ENCODE data around the gene USP4. TPM values are rescaled to one million over a fixed set of nuclear protein-coding genes. Genes with fewer than 3 reads are reported as not detected.
"Not testable (repeated sequence)": the region's sequence is repeated elsewhere in the genome, so short reads cannot be mapped to it uniquely, and the experiment has no call there.

USP4 gene
- total RNA-seq, 1 donor from 2014 or later, result 38.7 TPM

DNA sequence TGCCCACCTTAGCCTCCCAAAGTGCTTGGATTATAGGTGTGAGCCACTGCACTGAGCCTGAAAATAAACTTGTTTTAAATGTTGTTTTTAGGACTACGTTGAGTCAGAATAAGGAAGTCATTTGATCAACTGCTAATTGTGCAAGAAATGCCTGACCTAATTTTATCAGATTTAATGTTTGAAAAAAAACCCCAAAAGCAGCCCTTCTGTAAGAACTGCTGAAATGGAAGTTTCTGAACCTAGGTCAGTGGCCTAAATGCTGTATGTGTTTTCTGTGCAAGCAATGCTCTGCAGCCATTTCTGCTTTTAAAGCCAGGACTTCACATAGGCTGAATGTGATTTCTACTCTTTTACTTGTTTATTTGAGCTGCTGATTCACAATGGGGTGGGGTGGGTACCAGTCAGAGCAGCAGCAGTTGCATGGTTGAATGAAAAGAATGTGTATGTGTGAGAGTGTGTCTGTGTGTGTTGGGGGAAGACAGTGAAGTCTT is 11.7 kb upstream of the USP4 start:
- ATAC-seq, result peak; percentile 87

DNA sequence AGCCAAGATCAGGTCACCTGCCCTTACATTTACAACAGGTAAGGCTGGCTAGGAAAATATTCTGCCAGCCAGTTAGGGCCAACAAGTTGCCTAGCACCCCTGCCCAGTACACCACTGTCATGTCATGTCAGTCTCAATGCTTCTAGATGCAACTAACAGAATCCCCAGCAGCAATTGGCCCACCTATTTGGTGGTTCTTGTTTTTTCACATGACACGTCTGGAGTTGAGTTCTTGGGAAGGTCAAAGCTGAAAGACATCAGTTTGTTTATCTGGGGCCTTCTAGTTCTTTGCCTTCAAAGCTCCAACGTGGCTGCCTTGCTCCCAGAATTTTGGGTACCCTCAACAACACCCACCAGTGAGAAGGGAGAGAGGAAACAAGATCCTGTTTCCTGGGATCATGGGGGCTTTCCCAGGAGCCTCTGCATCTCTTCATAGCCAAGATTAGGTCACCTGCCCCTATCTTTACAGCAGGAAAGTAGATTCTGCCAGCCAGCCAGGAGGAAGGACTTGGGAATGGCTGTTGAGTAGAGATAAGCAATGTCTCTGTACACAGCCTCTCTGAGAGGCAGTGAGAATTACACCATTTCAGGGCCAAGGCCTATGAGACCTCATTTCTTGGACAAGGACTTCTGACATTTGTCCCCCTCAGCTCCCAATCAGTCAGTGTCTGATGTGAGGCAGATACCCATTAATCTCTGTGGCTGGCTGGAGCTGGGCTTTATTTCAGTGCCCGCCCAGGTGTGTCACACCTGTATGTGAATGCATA is 9.7 kb upstream of the USP4 start:
- no peak for ATAC-seq

DNA sequence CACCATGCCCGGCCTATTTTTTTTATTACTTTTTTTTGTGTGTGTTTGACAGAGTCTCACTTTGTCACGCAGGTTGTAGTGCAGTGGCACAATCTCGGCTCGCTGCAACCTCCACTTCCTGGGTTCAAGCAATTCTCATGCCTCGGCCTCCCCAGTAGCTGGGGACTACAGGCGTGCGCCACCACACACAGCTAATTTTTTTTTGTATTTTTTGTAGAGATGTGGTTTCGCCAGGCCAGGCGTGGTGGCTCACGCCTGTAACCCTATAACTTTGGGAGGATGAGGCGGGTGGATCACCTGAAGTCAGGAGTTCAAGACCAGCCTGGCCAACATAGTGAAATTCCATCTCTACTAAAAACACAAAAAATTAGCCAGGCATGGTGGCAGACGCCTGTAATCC is 8.5 kb upstream of the USP4 start:
- not testable (repeated sequence) for ATAC-seq

DNA sequence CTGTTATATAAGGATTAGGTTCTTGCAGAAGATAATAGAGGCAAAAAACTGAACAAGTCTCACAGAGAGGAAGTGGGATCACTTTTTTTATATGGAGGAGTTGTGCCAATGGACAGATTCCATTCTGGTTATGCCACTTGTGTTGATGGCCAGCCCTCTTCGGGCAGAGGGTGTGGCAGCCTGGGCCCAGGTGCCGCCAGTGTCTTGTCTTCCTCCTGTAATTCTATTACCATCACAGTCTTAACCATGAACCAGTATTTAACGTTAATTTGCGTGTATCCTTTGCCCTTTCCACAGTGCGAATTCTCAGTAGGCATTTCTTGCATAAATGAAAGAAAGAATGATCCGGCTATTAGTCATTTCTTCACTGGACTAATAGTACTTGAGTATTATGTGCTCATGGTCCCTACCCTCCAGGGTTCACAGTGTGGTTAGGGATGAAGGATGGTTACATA is 7.0 kb upstream of the USP4 start:
- peak; percentile 51 for ATAC-seq

DNA sequence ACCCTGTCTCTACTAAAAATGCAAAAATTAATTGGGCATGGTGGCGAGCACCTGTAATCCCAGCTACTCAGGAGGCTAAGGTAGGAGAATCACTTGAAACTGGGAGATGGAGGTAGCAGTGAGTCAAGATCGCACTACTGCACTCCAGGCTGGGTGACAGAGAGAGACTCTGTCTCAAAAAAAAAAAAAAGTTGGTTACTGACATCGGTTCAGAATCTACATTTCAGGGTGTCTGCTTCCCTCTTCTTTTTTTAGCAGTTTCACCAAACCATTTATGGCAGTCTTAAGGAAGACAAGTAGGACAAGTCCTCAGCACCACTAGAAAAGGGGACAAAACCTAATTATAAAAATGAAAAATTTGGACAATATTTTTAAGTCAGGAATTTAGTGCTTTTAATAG is 3.3 kb upstream of the USP4 start:
- no peak for ATAC-seq

DNA sequence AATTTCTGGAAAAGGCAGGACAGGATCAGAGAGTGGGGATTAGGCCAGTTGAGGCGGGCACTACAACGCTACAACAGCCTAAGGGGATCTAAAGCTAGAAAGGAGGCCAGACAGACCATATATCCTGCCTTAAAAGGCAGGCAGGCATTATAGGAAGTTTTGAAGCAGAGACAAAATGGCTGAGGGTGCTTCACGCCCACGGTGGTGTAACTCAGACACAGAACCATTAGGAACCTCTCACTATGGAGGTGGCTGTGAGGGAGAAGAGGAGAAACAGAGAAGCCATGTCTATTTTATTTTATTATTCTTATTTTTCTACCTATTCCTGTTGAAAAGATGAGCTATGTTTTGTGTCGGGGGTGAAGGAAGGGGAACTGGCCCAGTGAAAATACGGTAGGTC is 2.1 kb upstream of the USP4 start:
- no peak for ATAC-seq

DNA sequence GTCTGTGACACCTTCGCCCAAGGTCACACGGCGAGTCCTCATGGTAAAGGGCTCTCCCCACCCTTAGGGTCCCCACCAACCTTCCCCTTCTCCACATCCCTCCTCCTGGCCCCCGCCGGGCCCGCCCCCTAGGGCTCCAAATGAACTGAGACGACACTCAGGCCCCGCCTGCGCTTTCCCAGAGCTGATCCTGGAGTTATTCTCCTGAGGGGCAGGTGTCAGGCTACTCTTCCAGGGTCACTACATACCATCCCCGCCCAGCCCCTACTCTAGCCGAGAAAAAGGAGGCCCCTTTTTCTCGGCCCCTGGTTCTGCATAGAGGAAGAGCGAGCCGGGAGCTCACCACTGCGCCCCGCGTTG is 292 bp downstream of the USP4 start:
- peak; percentile 30 for ATAC-seq

DNA sequence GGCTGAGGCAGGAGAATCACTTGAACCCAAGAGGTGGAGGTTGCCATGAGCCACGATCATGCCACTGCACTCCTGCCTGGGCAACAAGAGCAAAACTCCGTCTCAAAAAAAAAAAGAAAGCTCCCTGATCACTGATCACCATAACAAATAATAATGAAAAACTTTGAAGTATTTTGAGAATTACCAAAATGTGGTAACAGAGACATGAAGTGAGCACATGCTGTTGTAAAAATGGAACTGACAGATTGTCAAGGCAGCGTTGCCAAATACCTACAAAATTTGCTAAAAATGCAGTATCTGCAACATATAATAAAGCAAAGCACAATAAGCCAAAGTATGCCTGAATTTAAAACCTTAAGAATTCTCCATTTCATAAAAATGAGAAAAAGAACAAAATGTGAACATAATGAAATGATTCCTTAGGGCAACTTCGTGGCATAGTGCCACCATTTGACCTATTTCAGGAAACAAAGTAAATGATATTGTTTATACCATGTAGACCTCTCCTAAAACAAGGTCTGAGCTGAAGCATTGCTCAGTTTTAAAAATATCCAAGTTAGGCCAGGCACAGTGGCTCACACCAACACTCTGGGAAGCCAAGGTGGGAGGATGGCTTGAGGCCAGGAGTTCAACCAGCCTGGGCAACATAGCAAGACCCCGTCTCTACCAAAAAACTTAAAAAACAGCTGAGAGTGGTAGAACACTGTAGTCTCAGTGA is 5.8 kb downstream of the USP4 start:
- ATAC-seq, result no peak

DNA sequence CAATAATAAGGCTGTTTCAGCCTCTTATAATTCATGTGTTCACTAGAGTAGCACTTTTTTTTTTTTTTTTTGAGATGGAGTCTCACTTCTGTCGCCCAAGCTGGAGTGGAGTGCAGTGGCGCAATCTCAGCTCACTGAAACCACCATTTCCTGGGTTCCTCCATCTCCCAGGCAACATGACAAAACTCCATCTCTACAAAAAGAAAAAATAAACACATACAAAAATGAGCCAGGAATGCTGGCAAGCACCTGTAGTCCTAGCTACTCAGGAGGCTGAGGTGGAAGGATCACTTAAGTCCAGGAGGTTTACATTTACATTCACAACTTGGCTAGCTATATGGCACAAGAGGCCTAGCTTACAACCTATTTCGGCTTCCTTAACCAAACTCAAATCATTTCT is 6.8 kb downstream of the USP4 start:
- no peak for ATAC-seq

DNA sequence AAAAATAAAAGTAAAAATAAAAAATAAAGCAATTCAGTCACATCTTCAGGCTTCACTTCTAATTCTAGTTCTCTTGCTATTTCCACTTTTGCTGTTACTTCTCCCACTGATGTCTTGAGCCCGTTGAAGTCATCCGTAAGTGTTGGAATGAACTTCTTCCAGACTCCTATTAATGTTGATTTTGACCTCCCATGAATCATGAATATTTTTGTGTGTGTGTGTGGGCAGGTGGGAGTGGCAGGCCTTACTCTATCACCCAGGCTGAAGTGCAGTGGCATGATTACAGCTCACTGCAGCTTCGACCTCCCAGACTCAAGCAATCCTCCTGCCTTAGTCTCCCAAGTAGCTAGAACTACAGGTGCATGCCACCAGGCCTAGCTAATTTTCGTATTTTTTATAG is 10.7 kb downstream of the USP4 start:
- ATAC-seq, result no peak

DNA sequence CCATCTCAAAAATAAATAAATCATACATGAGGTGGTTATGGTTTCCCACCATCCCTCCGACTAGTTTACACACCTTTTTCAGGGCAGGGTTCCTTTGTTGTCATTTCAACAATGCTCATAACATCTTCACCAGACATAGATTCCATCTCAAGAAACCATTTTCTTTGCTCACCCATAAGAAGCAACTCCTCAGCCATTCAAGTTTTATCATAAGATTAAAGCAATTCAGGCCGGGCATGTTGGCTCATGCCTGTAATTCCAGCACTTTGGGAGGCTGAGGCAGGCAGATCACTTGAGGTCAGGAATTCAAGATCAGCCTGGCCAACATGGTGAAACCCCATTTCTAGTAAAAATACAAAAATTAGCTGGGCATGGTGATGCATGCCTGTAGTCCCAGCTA is 11.5 kb downstream of the USP4 start:
- not testable (repeated sequence) for ATAC-seq

DNA sequence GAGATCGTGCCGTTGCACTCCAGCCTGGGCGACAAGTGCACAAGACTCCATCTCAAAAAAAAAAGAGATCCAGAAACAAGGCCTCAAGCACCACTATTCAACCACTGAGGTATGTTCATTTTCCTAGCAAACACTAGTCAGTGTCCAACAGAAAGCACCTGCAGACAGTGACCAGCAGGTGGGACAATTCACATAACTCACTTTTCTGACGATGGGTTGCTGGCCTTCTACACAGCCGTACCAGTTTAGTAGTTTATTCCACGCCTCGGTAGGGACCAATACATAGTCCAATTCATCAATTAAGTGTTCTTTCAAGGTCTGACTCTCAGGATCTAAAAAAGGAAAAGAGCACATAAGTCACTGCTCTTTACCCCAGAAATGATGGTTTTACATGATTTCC is 12.4 kb downstream of the USP4 start:
- ATAC-seq, result peak; percentile 26

DNA sequence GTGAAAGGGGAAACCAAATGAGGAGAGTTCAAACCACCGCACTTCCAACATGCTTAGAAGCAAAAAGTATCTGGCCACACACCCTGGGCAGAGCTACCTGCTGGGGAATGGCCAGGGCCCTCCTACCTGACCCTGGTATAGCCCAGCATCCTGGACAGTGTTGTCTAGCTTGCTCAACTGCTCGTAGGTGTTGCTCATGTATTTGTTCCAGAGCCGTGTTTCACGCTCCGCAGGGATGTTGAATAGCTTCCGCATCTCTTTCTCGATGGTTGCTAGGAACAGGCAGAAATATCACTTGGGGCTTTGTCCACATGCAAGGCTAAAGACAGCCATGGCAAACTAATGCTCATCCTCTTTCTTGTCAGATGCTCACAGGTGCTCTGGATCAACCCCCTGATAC is 15.1 kb downstream of the USP4 start:
- ATAC-seq, result peak; percentile 25

DNA sequence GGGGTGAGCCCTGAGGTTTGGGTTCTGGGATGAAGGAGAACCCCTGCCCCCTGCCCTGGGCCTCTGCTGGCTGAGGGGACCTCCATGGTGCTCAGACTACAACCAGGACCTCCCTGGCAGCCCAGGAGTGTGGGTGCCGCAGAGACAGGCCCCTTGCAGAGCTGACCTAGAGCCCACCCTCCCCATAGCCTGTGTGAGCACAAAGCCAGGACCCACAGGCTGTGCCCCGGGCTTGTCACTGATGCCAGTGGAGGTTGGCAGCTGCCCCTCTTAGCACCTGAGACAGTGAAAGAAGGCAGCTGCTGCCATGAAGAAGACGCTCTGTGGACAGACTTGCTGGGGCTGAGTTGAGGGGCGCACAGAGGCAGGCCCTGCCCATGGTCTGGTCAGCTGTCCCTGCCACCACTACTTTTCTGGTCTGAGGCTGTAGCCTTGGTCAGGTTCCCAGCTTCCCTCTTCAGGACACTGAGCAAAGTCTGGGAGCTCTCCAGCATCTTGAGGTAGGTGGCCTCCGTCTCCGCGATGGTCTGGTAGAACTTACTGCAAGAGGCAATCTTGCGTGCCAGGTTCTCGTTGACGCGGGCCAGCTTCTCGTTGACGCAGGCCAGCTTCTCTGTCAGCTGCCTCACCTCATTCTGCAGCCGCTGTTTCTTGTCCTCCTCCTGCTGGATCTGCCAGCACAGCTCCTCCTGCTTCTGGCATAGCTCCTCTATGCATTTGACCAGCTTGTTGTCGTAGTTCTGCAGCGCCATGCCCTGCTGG is 23.0 kb downstream of the USP4 start:
- peak; percentile 28 for ATAC-seq

DNA sequence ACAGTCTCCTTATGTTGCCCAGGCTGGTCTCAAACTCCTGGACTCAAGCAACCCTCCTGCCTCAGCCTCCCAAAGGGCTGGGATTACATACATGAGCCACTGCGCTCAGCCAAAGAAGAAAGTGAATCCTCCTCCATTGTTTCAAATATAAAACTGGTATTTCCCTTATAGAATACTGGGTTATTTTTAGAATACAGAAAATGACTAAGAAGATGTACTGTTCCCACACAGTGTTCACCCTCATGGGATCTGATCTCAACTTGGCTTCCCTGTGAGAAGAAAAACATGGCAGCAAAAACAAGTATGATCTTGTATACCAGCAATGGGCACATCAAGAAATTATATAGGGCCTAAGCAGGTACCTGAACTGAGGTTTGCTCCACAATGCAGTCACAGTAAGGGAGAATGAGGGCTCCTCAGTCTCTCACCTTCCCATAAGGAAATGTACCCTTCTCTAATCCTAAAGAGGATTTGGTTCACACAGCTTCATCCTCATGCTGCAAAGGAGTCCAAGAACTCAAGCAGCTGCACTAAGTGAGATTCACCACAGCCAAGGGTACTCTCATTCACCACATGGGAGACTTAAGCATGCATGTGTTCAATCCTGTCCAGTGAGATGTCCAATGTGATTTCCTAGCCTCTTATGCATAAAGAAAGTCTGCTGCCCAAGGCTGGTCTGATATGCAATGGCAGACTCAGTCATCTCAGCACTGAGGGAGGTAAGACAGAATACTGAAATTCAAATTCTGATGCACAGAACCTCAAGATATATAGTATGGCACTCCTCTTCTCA is 25.8 kb downstream of the USP4 start:
- peak; percentile 49 for ATAC-seq

DNA sequence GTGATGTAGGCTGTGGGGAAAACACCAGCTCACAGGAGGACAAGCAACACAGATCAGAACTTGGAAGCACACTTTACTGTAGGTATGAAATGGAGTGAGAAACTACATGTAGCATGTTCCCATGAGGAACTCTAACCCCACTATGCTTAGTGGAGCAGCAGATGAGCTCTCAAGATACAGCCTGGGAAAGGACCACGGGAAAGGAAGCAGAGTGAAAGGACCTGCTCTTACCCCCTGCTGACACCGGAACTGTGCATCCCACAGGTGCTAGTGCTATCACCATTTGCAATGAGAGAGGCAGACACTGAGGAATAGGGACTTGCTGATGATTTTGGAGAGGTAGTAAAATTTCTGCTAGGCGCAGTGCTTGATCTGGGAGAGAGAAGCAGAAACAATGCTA is 28.6 kb downstream of the USP4 start:
- ATAC-seq, result peak; percentile 17

DNA sequence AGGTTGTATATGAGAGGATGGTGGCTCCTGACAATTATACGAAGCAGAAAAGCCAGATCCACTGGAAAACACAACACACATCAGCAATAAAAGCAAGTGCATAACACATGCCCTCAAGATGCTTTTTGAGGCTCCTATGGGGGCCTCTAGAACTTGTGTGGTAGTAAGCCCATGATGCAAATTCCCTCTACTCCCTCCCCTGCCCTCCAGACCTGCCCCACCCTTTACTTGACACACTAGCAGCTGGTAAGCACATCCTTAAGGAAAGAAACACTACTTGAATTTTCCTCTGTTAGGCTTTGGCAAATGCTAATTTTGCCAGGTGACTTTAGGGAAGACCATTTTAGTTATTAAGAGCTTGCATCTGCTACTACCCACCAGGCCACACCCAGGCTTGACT is 29.2 kb downstream of the USP4 start:
- ATAC-seq, result no peak

DNA sequence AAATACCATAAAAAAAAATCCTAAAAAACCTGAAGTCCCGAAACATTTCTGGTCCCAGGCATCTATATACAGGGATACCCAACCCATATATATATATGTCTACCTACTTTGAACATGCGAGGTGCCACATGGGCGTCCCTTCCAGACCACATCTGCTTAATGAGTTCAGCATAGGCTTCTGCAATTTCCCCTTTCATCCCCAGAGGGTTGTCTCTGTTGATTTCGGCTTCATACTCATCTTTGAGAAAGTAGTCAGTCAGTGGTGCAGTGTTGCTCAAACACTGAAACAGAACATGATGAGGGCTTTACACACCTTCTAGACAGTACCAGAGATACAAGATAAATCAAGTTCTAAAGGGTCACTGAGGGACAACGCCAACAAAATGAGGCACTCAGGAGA is 34.2 kb downstream of the USP4 start:
- no peak for ATAC-seq

DNA sequence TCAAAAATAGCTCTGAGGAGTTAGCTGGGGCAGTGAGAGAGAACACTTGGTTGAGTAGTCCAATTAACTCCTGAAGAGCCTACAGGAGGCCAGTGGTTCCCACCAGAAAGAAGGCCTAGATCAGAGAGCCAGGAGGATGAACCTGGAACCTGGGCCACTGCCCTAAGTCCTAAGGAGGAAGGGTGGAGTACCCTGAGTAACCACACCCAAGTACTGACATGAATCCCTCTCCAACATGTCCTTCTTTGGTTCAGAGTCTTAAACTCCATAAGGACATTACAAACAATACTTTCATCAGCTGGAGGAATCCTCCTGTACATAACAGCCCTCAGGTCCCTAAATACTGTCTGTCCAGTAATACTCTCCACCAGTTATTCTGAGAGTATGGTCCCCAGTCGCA is 37.2 kb downstream of the USP4 start:
- ATAC-seq, result peak; percentile 41

DNA sequence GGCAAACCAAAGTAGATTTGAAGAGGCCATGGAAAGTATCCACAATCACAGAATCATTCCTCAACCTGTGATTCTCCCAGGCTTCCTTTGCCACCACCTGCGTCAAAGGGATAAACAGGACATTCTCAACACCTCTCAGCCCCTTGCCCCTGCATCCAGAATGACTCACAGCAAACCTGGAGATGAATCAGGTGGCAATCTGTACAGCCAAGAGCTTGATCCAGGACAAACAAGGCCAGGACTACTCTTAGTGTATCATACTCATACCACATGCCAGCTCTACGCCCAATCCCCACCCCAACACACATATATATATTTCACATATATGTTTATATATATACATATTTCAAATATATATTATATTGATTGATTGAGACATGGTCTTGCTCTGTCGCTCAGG is 39.3 kb downstream of the USP4 start:
- no peak for ATAC-seq

DNA sequence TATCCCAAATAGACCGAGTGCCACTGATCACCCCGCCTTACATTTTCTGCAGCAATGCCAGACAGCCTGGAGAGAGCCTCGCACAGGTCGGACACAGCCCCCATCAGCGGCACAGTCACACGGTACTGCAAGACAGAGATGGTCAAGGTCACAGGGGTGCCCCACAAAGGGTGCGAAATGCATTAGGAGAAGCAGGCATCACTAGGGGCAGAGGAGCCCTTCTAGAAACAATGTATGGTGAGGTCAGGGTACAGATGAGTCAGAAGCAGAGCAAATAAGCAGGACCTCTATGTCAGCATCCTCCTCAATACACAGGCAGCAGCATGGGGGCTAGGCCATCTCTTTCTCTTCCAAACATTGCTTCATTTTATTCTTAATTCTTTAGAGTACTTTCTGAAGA is 41.3 kb downstream of the USP4 start:
- no peak for ATAC-seq

DNA sequence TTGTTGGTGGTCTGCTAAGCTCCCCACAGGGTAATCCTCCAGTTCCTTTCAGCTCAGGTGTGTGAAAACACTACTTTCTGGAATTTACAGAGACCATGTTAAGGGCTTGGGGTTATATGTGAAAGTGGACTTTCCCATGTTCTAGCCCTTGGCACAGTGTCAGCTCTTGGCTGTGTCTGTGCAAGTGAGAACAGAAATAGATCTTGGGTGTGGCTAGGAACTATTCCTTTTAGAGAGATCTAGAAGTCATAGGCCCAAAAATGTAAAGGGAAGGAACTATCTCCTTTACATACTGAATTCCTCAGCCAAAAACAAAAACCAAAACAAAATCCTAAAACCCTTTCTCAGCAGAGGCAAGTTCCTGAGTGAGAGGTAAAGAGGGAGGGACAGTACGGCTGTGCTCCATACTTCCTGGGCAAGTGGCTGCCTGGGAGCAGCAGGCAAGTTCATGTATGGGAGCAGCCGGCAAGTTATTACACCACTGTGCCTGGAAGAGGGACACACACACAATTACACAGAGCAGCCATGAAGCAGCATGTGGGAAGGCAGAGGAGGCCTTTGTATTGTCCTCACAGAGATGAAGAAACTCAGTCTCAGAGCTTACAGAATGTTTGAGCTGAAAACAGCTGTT is 43.0 kb downstream of the USP4 start:
- ATAC-seq, result peak; percentile 82

Data from esophagus mucosa (tissue), 1 donor.